HepG2 (cell line): ENCODE measurements around the gene USP5. TPM values are rescaled to one million over a fixed set of nuclear protein-coding genes. Genes with fewer than 3 reads are reported as not detected.
A peak's percentile ranks its signal among the peaks of the same experiment; 100 is the strongest.

ENCODE experiments used
- ELF1 ChIP-seq: sonication (generic); formaldehyde crosslinking; IDR thresholded peaks from 2 replicates; pipeline ENCODE4 v1.4.0; 2020; ENCODE audit warnings: missing genetic modification reagents
- GATA4 ChIP-seq: sonication (generic); IDR thresholded peaks from 2 replicates; pipeline ENCODE4 v1.6.1; 2016; ENCODE audit warnings: antibody characterized with exemption, low read depth, borderline replicate concordance
- KLF16 ChIP-seq, 2 experiments: sonication (generic) in 1 of 2; formaldehyde crosslinking in 1 of 2; IDR thresholded peaks; 2 replicates each; pipeline versions ENCODE4 v1.6.1 to v1.8.0; 2016 to 2023; ENCODE audit warnings: missing genetic modification reagents in 2 of 2, missing compliant biosample characterization in 1 of 2
- MED8 ChIP-seq: sonication (generic); formaldehyde crosslinking; IDR thresholded peaks from 2 replicates; pipeline ENCODE4 v1.8.1; 2023; ENCODE audit warnings: mild to moderate bottlenecking, missing genetic modification reagents; ENCODE audit not compliant: insufficient replicate concordance
- NR1H2 ChIP-seq: sonication (generic); formaldehyde crosslinking; IDR thresholded peaks from 2 replicates; pipeline ENCODE4 v1.8.1; 2022; ENCODE audit warnings: low read depth, missing genetic modification reagents, borderline replicate concordance
- SP1 ChIP-seq, 2 experiments: fragments of 450-650 bp in 1 of 2; sonication (generic) in 1 of 2; formaldehyde crosslinking in 1 of 2; IDR thresholded peaks; 2 replicates each; pipeline versions ENCODE4 v1.4.0 to v1.6.1; 2016 to 2020; ENCODE audit warnings: missing genetic modification reagents in 1 of 2
- TMF1 ChIP-seq: sonication (generic); formaldehyde crosslinking; IDR thresholded peaks from 2 replicates; pipeline ENCODE4 v1.8.1; 2022; ENCODE audit warnings: low read depth, missing genetic modification reagents
- ZBTB21 ChIP-seq: sonication (generic); formaldehyde crosslinking; IDR thresholded peaks from 2 replicates; pipeline ENCODE4 v1.4.0; 2020; ENCODE audit warnings: missing genetic modification reagents
- ZFP41 ChIP-seq: sonication (generic); formaldehyde crosslinking; IDR thresholded peaks from 2 replicates; pipeline ENCODE4 v1.4.0; 2020; ENCODE audit warnings: mild to moderate bottlenecking, missing genetic modification reagents, borderline replicate concordance
- polyA plus RNA-seq, 8 experiments: library from polyadenylated mRNA; depleted of rRNA in 3 of 8; stranded (reverse) in 7 of 8; unstranded in 1 of 8; fragments of >200 nt; fragmentation: Illumina TruSeq in 4 of 8; extraction: Trizol in 4 of 8; gene quantifications; 2 replicates each; pipeline versions ENCODE4 v1.2.1 to v1.2.3, GENCODE V29; 2011 to 2016; ENCODE audit warnings: low read depth in 4 of 8, missing spikeins in 1 of 8, mixed read lengths in 1 of 8; ENCODE audit not compliant: insufficient read depth in 1 of 8
- total RNA-seq, 5 experiments: library from RNA; depleted of rRNA; stranded (reverse); fragments of >200 nt; fragmentation: Illumina TruSeq; extraction: Trizol; gene quantifications; 2 replicates each; pipeline ENCODE4 v1.2.3, GENCODE V29; 2016; ENCODE audit warnings: low read depth in 1 of 5
- TF ChIP-seq, protein P1 (sequence below): IDR thresholded peaks from 2 replicates; pipeline ENCODE4 v1.6.1; 2016
- TF ChIP-seq, protein P2 (sequence below): sonication (generic); formaldehyde crosslinking; IDR thresholded peaks from 2 replicates; pipeline ENCODE4 v1.5.0; 2020; ENCODE audit warnings: missing genetic modification reagents, mild to moderate bottlenecking, borderline replicate concordance
- TF ChIP-seq, protein P3 (sequence below): sonication (generic); formaldehyde crosslinking; IDR thresholded peaks from 2 replicates; pipeline ENCODE4 v1.4.0; 2020; ENCODE audit warnings: mild to moderate bottlenecking, low read depth, missing genetic modification reagents
- TF ChIP-seq, protein P4 (sequence below): IDR thresholded peaks from 2 replicates; pipeline ENCODE4 v1.6.1; 2016; ENCODE audit warnings: missing compliant biosample characterization, missing genetic modification reagents, borderline replicate concordance
- TF ChIP-seq, protein P5 (sequence below): sonication (generic); formaldehyde crosslinking; IDR thresholded peaks from 2 replicates; pipeline ENCODE4 v1.5.1; 2020; ENCODE audit warnings: mild to moderate bottlenecking, missing genetic modification reagents, moderate library complexity
- TF ChIP-seq, protein P6 (sequence below): IDR thresholded peaks from 2 replicates; pipeline ENCODE4 v1.6.1; 2018; ENCODE audit warnings: missing genetic modification reagents, mild to moderate bottlenecking, missing compliant biosample characterization

USP5 gene
- total and polyA plus RNA-seq, 2 of the 13 experiments (the other 11 are each of a cell fraction or from before 2014, with no cell fraction given) = 39.6 to 56.0 TPM

DNA sequence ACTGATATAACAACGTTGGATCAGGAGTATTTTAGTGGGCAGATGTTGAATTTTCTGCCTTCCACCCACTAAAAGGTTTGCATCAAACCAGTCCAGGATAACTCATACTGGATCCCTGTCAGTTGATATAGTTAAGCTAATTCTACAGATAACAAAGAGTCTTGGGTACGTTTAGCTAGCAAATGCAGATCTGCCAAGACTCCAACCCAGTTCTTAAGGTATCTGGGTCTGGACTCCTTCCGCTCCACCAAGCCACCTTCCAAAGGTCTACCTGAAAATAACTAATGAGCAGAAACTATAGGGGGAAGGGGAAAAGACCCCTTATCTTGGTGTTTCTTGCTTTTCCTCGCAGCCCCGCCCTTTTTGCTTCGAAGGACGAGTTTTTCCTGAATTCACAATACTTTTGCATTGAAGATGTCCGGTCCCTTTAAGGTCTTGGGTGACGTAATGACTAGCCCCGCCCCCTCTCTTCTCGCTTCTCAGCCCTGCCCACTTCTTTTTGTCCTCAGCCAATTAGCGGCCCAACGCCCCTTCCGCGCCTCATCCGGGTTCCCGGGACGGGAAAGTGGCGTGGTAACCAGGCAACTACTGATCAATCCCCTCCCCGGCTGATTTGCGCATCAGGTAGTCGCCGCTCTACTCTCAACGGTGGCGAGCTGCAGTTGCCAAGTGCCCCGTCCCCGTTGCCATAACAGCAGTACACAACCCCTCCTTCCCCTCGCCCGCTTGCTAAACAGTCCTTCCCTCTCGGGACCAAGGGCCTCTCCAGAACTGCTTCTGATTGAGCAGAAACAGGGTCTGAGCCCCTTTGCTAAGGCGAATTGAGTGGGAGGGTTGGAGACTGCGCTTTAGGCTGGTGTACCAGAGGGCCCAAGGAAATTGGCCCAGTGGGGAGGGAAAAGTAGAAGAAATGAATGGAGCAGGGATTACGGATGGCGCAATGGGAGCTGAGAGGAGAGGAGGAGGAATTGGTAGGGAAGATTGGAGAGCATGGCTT is 52.6 kb downstream of the USP5 start, which contains the start of gene LRRC23 (continued):
- TF ChIP-seq, protein P1, sequence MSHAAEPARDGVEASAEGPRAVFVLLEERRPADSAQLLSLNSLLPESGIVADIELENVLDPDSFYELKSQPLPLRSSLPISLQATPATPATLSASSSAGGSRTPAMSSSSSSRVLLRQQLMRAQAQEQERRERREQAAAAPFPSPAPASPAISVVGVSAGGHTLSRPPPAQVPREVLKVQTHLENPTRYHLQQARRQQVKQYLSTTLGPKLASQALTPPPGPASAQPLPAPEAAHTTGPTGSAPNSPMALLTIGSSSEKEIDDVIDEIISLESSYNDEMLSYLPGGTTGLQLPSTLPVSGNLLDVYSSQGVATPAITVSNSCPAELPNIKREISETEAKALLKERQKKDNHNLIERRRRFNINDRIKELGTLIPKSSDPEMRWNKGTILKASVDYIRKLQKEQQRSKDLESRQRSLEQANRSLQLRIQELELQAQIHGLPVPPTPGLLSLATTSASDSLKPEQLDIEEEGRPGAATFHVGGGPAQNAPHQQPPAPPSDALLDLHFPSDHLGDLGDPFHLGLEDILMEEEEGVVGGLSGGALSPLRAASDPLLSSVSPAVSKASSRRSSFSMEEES (CRISPR knock-in tag) = no peak
- TF ChIP-seq, protein P2, sequence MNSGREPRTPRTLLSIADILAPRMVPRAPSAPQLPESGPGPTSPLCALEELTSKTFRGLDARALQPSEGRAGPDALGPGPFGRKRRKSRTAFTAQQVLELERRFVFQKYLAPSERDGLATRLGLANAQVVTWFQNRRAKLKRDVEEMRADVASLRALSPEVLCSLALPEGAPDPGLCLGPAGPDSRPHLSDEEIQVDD (CRISPR knock-in tag) = no peak
- no peak for TF ChIP-seq TMF1 (CRISPR knock-in tag)
- TF ChIP-seq SP1 (IDR thresholded peaks at IDR 0.05) = no peak
- peak; percentile 57; the same call in 1 of the 2 replicates for TF ChIP-seq SP1 (CRISPR knock-in tag; IDR thresholded peaks at IDR 0.05)
- TF ChIP-seq ELF1 (CRISPR knock-in tag) = peak; percentile 85
- TF ChIP-seq ZFP41 = no peak
- TF ChIP-seq, protein P3, sequence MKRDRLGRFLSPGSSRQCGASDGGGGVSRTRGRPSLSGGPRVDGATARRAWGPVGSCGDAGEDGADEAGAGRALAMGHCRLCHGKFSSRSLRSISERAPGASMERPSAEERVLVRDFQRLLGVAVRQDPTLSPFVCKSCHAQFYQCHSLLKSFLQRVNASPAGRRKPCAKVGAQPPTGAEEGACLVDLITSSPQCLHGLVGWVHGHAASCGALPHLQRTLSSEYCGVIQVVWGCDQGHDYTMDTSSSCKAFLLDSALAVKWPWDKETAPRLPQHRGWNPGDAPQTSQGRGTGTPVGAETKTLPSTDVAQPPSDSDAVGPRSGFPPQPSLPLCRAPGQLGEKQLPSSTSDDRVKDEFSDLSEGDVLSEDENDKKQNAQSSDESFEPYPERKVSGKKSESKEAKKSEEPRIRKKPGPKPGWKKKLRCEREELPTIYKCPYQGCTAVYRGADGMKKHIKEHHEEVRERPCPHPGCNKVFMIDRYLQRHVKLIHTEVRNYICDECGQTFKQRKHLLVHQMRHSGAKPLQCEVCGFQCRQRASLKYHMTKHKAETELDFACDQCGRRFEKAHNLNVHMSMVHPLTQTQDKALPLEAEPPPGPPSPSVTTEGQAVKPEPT (CRISPR knock-in tag) = no peak
- no peak for TF ChIP-seq GATA4
- no peak for TF ChIP-seq KLF16 (CRISPR knock-in tag; IDR thresholded peaks at IDR 0.05)
- no peak for TF ChIP-seq MED8 (CRISPR knock-in tag)
- TF ChIP-seq, protein P4, sequence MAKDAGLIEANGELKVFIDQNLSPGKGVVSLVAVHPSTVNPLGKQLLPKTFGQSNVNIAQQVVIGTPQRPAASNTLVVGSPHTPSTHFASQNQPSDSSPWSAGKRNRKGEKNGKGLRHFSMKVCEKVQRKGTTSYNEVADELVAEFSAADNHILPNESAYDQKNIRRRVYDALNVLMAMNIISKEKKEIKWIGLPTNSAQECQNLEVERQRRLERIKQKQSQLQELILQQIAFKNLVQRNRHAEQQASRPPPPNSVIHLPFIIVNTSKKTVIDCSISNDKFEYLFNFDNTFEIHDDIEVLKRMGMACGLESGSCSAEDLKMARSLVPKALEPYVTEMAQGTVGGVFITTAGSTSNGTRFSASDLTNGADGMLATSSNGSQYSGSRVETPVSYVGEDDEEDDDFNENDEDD (CRISPR knock-in tag) = no peak; the same call in 1 of the 2 replicates
- TF ChIP-seq, protein P5, sequence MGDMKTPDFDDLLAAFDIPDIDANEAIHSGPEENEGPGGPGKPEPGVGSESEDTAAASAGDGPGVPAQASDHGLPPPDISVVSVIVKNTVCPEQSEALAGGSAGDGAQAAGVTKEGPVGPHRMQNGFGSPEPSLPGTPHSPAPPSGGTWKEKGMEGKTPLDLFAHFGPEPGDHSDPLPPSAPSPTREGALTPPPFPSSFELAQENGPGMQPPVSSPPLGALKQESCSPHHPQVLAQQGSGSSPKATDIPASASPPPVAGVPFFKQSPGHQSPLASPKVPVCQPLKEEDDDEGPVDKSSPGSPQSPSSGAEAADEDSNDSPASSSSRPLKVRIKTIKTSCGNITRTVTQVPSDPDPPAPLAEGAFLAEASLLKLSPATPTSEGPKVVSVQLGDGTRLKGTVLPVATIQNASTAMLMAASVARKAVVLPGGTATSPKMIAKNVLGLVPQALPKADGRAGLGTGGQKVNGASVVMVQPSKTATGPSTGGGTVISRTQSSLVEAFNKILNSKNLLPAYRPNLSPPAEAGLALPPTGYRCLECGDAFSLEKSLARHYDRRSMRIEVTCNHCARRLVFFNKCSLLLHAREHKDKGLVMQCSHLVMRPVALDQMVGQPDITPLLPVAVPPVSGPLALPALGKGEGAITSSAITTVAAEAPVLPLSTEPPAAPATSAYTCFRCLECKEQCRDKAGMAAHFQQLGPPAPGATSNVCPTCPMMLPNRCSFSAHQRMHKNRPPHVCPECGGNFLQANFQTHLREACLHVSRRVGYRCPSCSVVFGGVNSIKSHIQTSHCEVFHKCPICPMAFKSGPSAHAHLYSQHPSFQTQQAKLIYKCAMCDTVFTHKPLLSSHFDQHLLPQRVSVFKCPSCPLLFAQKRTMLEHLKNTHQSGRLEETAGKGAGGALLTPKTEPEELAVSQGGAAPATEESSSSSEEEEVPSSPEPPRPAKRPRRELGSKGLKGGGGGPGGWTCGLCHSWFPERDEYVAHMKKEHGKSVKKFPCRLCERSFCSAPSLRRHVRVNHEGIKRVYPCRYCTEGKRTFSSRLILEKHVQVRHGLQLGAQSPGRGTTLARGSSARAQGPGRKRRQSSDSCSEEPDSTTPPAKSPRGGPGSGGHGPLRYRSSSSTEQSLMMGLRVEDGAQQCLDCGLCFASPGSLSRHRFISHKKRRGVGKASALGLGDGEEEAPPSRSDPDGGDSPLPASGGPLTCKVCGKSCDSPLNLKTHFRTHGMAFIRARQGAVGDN (CRISPR knock-in tag) = peak; percentile 73
- no peak for TF ChIP-seq ZBTB21 (CRISPR knock-in tag)
- TF ChIP-seq, protein P6, sequence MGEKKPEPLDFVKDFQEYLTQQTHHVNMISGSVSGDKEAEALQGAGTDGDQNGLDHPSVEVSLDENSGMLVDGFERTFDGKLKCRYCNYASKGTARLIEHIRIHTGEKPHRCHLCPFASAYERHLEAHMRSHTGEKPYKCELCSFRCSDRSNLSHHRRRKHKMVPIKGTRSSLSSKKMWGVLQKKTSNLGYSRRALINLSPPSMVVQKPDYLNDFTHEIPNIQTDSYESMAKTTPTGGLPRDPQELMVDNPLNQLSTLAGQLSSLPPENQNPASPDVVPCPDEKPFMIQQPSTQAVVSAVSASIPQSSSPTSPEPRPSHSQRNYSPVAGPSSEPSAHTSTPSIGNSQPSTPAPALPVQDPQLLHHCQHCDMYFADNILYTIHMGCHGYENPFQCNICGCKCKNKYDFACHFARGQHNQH (CRISPR knock-in tag) = no peak
- no peak for TF ChIP-seq NR1H2 (CRISPR knock-in tag)
